ENCODE measurements around the gene PDE4D. TPM values are rescaled to one million over a fixed set of nuclear protein-coding genes. Genes with fewer than 3 reads are reported as not detected.
"Not testable (repeated sequence)": the region's sequence is repeated elsewhere in the genome, so short reads cannot be mapped to it uniquely, and the experiment has no call there.

The PDE4D gene
- total and polyA plus RNA-seq, 2 donors (not counting 1 experiment from before 2014, with no cell fraction given) = 14.9 to 171 TPM

DNA sequence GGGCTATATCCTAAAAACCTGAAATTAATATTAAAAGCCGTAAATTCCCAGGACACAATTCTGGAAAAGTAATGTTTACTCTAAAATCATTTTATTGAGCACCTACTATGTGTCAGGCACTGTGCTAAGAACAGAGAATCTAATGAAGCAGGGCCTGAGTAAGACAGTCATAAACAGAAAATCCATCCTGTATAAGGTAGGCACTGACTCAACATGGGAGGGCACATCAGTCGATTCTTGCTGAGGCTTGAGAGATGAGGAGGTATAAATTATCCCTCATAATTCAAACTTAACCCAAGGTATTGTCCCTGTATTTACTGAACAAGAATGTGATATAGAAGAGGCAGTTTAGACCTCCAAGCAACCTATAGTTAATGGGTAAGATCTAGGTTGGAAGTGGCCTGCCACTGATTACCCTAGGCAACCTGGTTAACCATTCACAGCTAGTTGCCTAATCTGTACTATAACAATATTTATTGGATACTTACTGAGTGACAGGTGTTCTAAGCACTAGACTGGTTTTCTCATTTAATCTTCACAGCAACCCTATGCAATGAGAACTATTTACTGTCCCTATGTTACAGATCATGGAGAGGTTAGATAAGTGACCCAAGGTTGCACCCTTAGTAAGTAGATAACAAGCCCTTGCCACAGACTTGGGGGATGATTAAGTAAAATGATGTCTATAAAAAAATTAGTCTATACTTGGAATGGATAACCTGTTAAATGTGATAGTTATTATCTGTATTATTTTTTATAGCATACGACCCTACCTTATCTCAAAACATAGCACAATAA lies 317.7 kb downstream of the PDE4D start:
- H3K79me2 ChIP-seq (ENCODE audit: control insufficient read depth, insufficient read depth, low read length) = no peaks in the 10 kb centered on the region
- CTCF ChIA-PET = interaction anchor here (0.7 kb wide), 1 partner anchor 224 kb away, joined by 3 read pairs; no protein-coding TSS in a partner anchor
- no peak overlapping the region for H3K4me3 ChIP-seq (ENCODE audit: control extremely low read depth in 1 of 5, extremely low read depth in 1 of 5, insufficient read depth in 1 of 5, low read depth in 2 of 5, low read length in 4 of 5)
- no peak overlapping the region for H2AFZ ChIP-seq (ENCODE audit: insufficient read depth, low read depth, low read length, poor library complexity, severe bottlenecking)
- H4K20me1 ChIP-seq (ENCODE audit: control insufficient read depth, insufficient read depth, low read length, poor library complexity, severe bottlenecking) = no peaks in the 10 kb centered on the region
- H3K9ac ChIP-seq (ENCODE audit: low read length) = no peak overlapping the region
- no peaks in the 10 kb centered on the region for H3K27me3 Mint-ChIP-seq
- POLR2A ChIA-PET = no interaction called here
- intact Hi-C loops (cut with micrococcal nuclease) = no loop called here
- no peak overlapping the region for H3K4me2 ChIP-seq (replicated peaks; ENCODE audit: low read depth, low read length, poor library complexity, severe bottlenecking)
- H3K4me3 Mint-ChIP-seq = no peak overlapping the region
- no peak overlapping the region for H3K27ac Mint-ChIP-seq
- no peaks in the 10 kb centered on the region for H3K36me3 ChIP-seq (replicated peaks in 1 of 2; ENCODE audit: control extremely low read depth in 1 of 2, control insufficient read depth in 1 of 2, extremely low read depth in 1 of 2, insufficient read depth in 2 of 2, low read length in 1 of 2)
- H3K4me1 ChIP-seq (ENCODE audit: control insufficient read depth in 2 of 2, insufficient read depth in 2 of 2, low read length in 2 of 2) = peaks cover 5% of the 10 kb centered on the region in 2 donors
- DNase-seq = no peak
- no peak for TF ChIP-seq EZH2 (IDR thresholded peaks at IDR 0.05; ENCODE audit: borderline replicate concordance, insufficient read depth, low read depth, low read length, poor library complexity, severe bottlenecking)
- TF ChIP-seq, protein P1, sequence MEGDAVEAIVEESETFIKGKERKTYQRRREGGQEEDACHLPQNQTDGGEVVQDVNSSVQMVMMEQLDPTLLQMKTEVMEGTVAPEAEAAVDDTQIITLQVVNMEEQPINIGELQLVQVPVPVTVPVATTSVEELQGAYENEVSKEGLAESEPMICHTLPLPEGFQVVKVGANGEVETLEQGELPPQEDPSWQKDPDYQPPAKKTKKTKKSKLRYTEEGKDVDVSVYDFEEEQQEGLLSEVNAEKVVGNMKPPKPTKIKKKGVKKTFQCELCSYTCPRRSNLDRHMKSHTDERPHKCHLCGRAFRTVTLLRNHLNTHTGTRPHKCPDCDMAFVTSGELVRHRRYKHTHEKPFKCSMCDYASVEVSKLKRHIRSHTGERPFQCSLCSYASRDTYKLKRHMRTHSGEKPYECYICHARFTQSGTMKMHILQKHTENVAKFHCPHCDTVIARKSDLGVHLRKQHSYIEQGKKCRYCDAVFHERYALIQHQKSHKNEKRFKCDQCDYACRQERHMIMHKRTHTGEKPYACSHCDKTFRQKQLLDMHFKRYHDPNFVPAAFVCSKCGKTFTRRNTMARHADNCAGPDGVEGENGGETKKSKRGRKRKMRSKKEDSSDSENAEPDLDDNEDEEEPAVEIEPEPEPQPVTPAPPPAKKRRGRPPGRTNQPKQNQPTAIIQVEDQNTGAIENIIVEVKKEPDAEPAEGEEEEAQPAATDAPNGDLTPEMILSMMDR (IDR thresholded peaks at IDR 0.05) = no peak
- WGBS (ENCODE audit: insufficient coverage) = no CpG with 5 or more reads among the region's 3 CpGs
- no peak for ATAC-seq (ENCODE audit: low read depth)
- no peaks in the 10 kb centered on the region for H3K9me3 Mint-ChIP-seq (ENCODE audit: insufficient read depth)
- H3K9me3 ChIP-seq (ENCODE audit: control extremely low read depth in 1 of 3, control insufficient read depth in 2 of 3, insufficient read depth in 1 of 3, low read length in 2 of 3) = no peaks in the 10 kb centered on the region
- H3K4me1 Mint-ChIP-seq = peaks cover 14% of the 10 kb centered on the region
- H3K27me3 ChIP-seq (replicated peaks in 1 of 4; ENCODE audit: control extremely low read depth in 1 of 4, control insufficient read depth in 3 of 4, insufficient read depth in 4 of 4, low read length in 3 of 4) = no peaks in the 10 kb centered on the region
- no peak overlapping the region for H3K27ac ChIP-seq (ENCODE audit: low read length in 2 of 2)

DNA sequence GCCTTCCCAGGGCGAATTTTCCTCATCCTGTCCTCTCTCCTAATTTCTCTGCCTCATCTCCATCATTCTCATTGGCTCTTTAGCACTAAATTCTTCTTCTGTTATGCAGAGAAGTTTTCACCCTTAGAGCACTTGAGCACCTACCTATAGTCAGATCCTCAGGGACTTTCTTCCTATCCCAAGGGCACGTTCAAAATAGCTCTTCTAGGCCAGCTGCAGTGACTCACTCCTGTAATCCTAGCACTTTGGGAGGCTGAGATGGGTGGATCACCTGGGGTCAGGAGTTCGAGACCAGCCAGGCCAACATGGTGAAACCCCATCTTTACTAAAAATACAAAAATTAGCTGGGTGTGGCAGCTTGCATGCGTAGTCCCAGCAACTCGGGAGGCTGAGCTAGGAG lies 320.0 kb downstream of the PDE4D start:
- POLR2A ChIA-PET; H3K27ac Mint-ChIP-seq; DNase-seq; H3K9ac ChIP-seq (ENCODE audit: low read length); intact Hi-C loops (cut with micrococcal nuclease); H3K4me3 ChIP-seq (ENCODE audit: control extremely low read depth in 1 of 5, extremely low read depth in 1 of 5, insufficient read depth in 1 of 5, low read depth in 2 of 5, low read length in 4 of 5); CTCF ChIA-PET; H3K4me2 ChIP-seq (replicated peaks; ENCODE audit: low read depth, low read length, poor library complexity, severe bottlenecking); H3K4me3 Mint-ChIP-seq; H3K79me2 ChIP-seq (ENCODE audit: control insufficient read depth, insufficient read depth, low read length); H3K36me3 ChIP-seq (replicated peaks in 1 of 2; ENCODE audit: control extremely low read depth in 1 of 2, control insufficient read depth in 1 of 2, extremely low read depth in 1 of 2, insufficient read depth in 2 of 2, low read length in 1 of 2); ATAC-seq (ENCODE audit: low read depth); H3K27me3 Mint-ChIP-seq; H3K27me3 ChIP-seq (replicated peaks in 1 of 4; ENCODE audit: control extremely low read depth in 1 of 4, control insufficient read depth in 3 of 4, insufficient read depth in 4 of 4, low read length in 3 of 4); H3K27ac ChIP-seq (ENCODE audit: low read length in 2 of 2); H3K9me3 ChIP-seq (ENCODE audit: control extremely low read depth in 1 of 3, control insufficient read depth in 2 of 3, insufficient read depth in 1 of 3, low read length in 2 of 3); H3K9me3 Mint-ChIP-seq (ENCODE audit: insufficient read depth); H2AFZ ChIP-seq (ENCODE audit: insufficient read depth, low read depth, low read length, poor library complexity, severe bottlenecking); H4K20me1 ChIP-seq (ENCODE audit: control insufficient read depth, insufficient read depth, low read length, poor library complexity, severe bottlenecking): not testable (repeated sequence)
- H3K4me1 Mint-ChIP-seq = peaks cover 27% of the 10 kb centered on the region
- H3K4me1 ChIP-seq (ENCODE audit: control insufficient read depth in 2 of 2, insufficient read depth in 2 of 2, low read length in 2 of 2) = peaks cover 5 to 11% of the 10 kb centered on the region in 2 donors
- 73% methylated on average over 2 of the region's 5 CpGs for WGBS (ENCODE audit: insufficient coverage)
